Nephron (organoid): ENCODE data around the gene AMPD3.

Experiments
- H3K27ac Mint-ChIP-seq, 3 experiments: 2 replicates each; pipeline ENCODE4 v1.8.0; 2020; ENCODE audit warnings: mixed read lengths in 3 of 3, mild to moderate bottlenecking in 2 of 3, moderate library complexity in 1 of 3
- H3K27me3 Mint-ChIP-seq: 2 replicates; pipeline ENCODE4 v1.8.0; 2021; ENCODE audit warnings: low read depth, mild to moderate bottlenecking, moderate library complexity, mixed read lengths
- H3K36me3 Mint-ChIP-seq: 2 replicates; pipeline ENCODE4 v1.8.0; 2020; ENCODE audit warnings: low read depth, mixed read lengths
- H3K4me1 Mint-ChIP-seq: 2 replicates; pipeline ENCODE4 v1.8.0; 2020; ENCODE audit warnings: mixed read lengths
- H3K4me3 Mint-ChIP-seq, 3 experiments: 2 replicates each; pipeline ENCODE4 v1.8.0; 2020; ENCODE audit warnings: mild to moderate bottlenecking in 3 of 3, mixed read lengths in 3 of 3, moderate library complexity in 2 of 3
- H3K9me3 Mint-ChIP-seq: 2 replicates; pipeline ENCODE4 v1.8.0; 2020; ENCODE audit warnings: mixed read lengths
- CTCF ChIP-seq, 3 experiments: fragments of 200-600 bp; sonication (generic); IDR thresholded peaks; one replicate each; pipeline ENCODE4 v1.5.0; 2021; ENCODE audit warnings: antibody characterized with exemption in 3 of 3; ENCODE audit not compliant: unreplicated experiment in 3 of 3

The AMPD3 gene

GRCh38 chr11:10484461-10485180, 29.6 kb downstream of the AMPD3 start:
- peaks cover 4% of the 10 kb centered on the region for H3K36me3 Mint-ChIP-seq
- no peak overlapping the region for H3K4me3 Mint-ChIP-seq
- H3K9me3 Mint-ChIP-seq = no peaks in the 10 kb centered on the region
- no peak overlapping the region for H3K27ac Mint-ChIP-seq
- peaks cover 16% of the 10 kb centered on the region for H3K27me3 Mint-ChIP-seq
- no peak for TF ChIP-seq CTCF (IDR thresholded peaks at IDR 0.05; ENCODE audit: unreplicated experiment in 3 of 3)
- no peaks in the 10 kb centered on the region for H3K4me1 Mint-ChIP-seq

- Mint-ChIP-seq H3K27me3 (peaks cover 16% of the 10 kb centered on the region), H3K4me1 (peaks cover 7% of the 10 kb centered on the region)
Observed at GRCh38 chr11:10485646-10486045, 30.6 kb downstream of the AMPD3 start.

GRCh38 chr11:10486161-10486840, 31.2 kb downstream of the AMPD3 start:
- Mint-ChIP-seq H3K4me3 (no peak overlapping the region), H3K4me1 (peaks cover 11% of the 10 kb centered on the region), H3K36me3 (peaks cover 5% of the 10 kb centered on the region), H3K9me3 (no peaks in the 10 kb centered on the region), H3K27me3 (peaks cover 16% of the 10 kb centered on the region), H3K27ac (no peak overlapping the region)
- no peak for TF ChIP-seq CTCF (IDR thresholded peaks at IDR 0.05; ENCODE audit: unreplicated experiment in 3 of 3)

More at GRCh38 chr11:10485646-10486045, 30.6 kb downstream of the AMPD3 start:
- H3K36me3 Mint-ChIP-seq = peaks cover 4% of the 10 kb centered on the region
- TF ChIP-seq CTCF (IDR thresholded peaks at IDR 0.05; ENCODE audit: unreplicated experiment in 3 of 3) = no peak
- H3K9me3 Mint-ChIP-seq = no peaks in the 10 kb centered on the region
- no peak overlapping the region for H3K4me3 Mint-ChIP-seq
- no peak overlapping the region for H3K27ac Mint-ChIP-seq

GRCh38 chr11:10487002-10487647, 32.1 kb downstream of the AMPD3 start:
- Mint-ChIP-seq H3K4me1 (peaks cover 17% of the 10 kb centered on the region), H3K27ac (no peak overlapping the region), H3K9me3 (no peaks in the 10 kb centered on the region), H3K4me3 (no peak overlapping the region), H3K36me3 (peaks cover 11% of the 10 kb centered on the region), H3K27me3 (peaks cover 16% of the 10 kb centered on the region)
- no peak for TF ChIP-seq CTCF (IDR thresholded peaks at IDR 0.05; ENCODE audit: unreplicated experiment in 3 of 3)

- Mint-ChIP-seq H3K27me3 (peaks cover 16% of the 10 kb centered on the region), H3K4me1 (peaks cover 17% of the 10 kb centered on the region), H3K36me3 (peaks cover 22% of the 10 kb centered on the region), H3K9me3 (no peaks in the 10 kb centered on the region), H3K27ac (no peak overlapping the region), H3K4me3 (no peak overlapping the region)
- TF ChIP-seq CTCF (IDR thresholded peaks at IDR 0.05; ENCODE audit: unreplicated experiment in 3 of 3) = no peak
Observed at GRCh38 chr11:10488121-10488933, 33.3 kb downstream of the AMPD3 start.
